Mucosa of descending colon (tissue), 3 donors: ENCODE results near the gene STRADB. TPM values are rescaled to one million over a fixed set of nuclear protein-coding genes. Genes with fewer than 3 reads are reported as not detected.

Source experiments
- ATAC-seq: fragments of 200-7000 bp; cut with Tn5 transposase; one replicate; pipeline ENCODE4 v1.9.1; 2020; ENCODE audit warnings: mild to moderate bottlenecking, moderate library complexity
- DNase-seq, 3 donors: peaks; one replicate each; pipeline ENCODE4 v3.0.0-alpha.2; 2020
- H3K36me3 ChIP-seq: fragments of 200-600 bp; one replicate; pipeline ENCODE4 v1.8.0; 2021; ENCODE audit warnings: low read depth, mild to moderate bottlenecking
- H3K4me1 ChIP-seq: fragments of 200-600 bp; one replicate; pipeline ENCODE4 v1.8.0; 2021; ENCODE audit warnings: low read depth, mild to moderate bottlenecking
- H3K4me3 ChIP-seq: fragments of 200-600 bp; one replicate; pipeline ENCODE4 v1.8.0; 2021; ENCODE audit warnings: mild to moderate bottlenecking
- H3K9me3 ChIP-seq: fragments of 200-600 bp; one replicate; pipeline ENCODE4 v1.8.0; 2021; ENCODE audit warnings: mild to moderate bottlenecking
- intact Hi-C, 2 donors: fragments of 100-400 bp; cut with DNase I in 1 of 2; cut with micrococcal nuclease in 1 of 2; formaldehyde crosslinking; loops; one replicate each; pipeline versions ENCODE4 v1.11.0 to v1.11.1; 2022; cut with DNase I, micrococcal nuclease
- total RNA-seq, 3 donors: library from RNA; stranded (reverse); fragmentation: NEBNext Ultra II Directional in 2 of 3; extraction: Animal tissue kit (Norgen Biotek cat#: 25700) in 2 of 3; gene quantifications; one replicate each; pipeline versions ENCODE4 v1.2.1 to v1.2.4, GENCODE V29; 2021 to 2023
- TF ChIP-seq, protein P1 (sequence below): fragments of 200-600 bp; IDR thresholded peaks from one replicate; pipeline ENCODE4 v1.8.0; 2022; ENCODE audit warnings: antibody characterized with exemption, mild to moderate bottlenecking
- donor health status: DM: no; HTN: no; CAD: no; lungs with moderate emphysema.
- donor health status: DM: no; HTN: no; CAD: no.
- donor health status: DM: no; HTN: yes; CAD: no.

STRADB gene
- total RNA-seq, 3 donors from 2014 or later = 47.4 to 79.1 (median 62.1) TPM

DNA sequence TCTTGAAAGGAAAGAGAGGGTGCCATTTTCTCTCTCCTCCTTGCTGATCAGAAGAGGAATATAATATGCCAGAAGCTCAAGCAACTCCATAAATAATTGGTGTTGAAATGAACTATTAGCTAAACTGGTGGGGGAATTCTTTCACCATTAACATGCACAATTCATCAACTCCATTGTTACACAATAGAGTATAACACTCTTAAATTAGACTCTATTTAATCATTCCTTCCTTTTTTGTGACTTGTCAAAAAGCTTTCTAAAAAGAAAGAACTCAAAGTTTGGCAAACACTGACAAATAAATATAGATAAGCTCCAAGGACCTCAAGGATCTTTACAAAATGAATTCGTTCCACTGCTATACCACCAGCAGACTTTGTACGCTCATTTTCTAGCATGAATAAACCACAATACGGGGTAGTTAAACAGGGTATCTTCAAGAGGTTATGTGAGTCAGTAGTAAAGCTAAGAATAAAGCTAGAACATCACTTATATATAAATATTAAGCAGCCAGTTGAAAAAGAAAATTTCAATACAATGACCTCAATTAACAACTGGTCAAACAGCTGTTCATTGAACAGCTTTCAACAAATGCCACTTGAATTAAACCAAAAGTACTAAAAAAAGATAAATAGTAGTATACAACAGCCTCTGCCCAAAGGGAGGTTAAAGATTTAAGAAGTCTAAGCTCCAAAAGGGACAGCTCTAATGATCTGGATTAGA is 6.6 kb upstream of the STRADB start:
- H3K4me3 ChIP-seq = no peak overlapping the region
- peaks cover 45% of the 10 kb centered on the region for H3K4me1 ChIP-seq
- ATAC-seq (no peak), DNase-seq (no peak)
- no peaks in the 10 kb centered on the region for H3K36me3 ChIP-seq
- no peaks in the 10 kb centered on the region for H3K9me3 ChIP-seq
- intact Hi-C loops = no loop called here
- TF ChIP-seq, protein P1, sequence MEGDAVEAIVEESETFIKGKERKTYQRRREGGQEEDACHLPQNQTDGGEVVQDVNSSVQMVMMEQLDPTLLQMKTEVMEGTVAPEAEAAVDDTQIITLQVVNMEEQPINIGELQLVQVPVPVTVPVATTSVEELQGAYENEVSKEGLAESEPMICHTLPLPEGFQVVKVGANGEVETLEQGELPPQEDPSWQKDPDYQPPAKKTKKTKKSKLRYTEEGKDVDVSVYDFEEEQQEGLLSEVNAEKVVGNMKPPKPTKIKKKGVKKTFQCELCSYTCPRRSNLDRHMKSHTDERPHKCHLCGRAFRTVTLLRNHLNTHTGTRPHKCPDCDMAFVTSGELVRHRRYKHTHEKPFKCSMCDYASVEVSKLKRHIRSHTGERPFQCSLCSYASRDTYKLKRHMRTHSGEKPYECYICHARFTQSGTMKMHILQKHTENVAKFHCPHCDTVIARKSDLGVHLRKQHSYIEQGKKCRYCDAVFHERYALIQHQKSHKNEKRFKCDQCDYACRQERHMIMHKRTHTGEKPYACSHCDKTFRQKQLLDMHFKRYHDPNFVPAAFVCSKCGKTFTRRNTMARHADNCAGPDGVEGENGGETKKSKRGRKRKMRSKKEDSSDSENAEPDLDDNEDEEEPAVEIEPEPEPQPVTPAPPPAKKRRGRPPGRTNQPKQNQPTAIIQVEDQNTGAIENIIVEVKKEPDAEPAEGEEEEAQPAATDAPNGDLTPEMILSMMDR = no peak

DNA sequence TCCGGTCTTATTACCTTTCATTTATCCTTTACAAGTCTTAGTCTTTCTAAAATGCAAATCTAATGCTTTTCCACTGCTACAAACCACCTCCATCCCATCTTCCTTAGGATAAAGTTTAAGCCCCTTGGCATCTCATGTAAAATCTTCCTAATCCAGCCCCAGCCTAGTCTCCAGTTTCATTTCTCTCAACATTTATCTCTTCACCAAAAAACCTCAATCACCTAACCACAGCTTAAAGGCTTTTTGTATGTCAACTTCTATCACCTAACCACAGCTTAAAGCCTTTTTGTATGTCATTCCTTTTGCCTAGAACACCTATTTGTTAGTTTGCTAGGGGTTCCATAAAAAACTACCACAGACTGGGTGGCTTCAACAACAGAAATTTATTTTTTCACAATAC is 4.5 kb upstream of the STRADB start:
- intact Hi-C loops = no loop called here
- TF ChIP-seq, protein P1 = no peak
- Histone ChIP-seq H3K9me3 (no peaks in the 10 kb centered on the region), H3K4me1 (peaks cover 48% of the 10 kb centered on the region), H3K36me3 (no peaks in the 10 kb centered on the region), H3K4me3 (no peak overlapping the region)
- ATAC-seq (no peak), DNase-seq (no peak)

- no peak for DNase-seq
- H3K4me1 ChIP-seq = peaks cover 53% of the 10 kb centered on the region
- no peaks in the 10 kb centered on the region for H3K36me3 ChIP-seq
- H3K9me3 ChIP-seq = no peaks in the 10 kb centered on the region
- peak overlapping the region; percentile 9 for H3K4me3 ChIP-seq
- ATAC-seq = peak; percentile 39
- TF ChIP-seq, protein P1 = no peak
- intact Hi-C loops = no loop called here
Measured at GRCh38 chr2:201448061-201448460, 3.5 kb upstream of the STRADB start.

- Histone ChIP-seq H3K9me3 (no peaks in the 10 kb centered on the region), H3K4me3 (no peak overlapping the region), H3K36me3 (no peaks in the 10 kb centered on the region), H3K4me1 (peaks cover 56% of the 10 kb centered on the region)
- ATAC-seq (peak; percentile 14), DNase-seq (peak in 2 of 3 donors; percentile 30 to 52)
- TF ChIP-seq, protein P1 = no peak
- intact Hi-C loops = no loop called here
Measured at GRCh38 chr2:201448701-201449100, 2.8 kb upstream of the STRADB start.

GRCh38 chr2:201450954-201451291 is 617 bp upstream of the STRADB start:
- no peak for DNase-seq
- intact Hi-C loops = no loop called here
- TF ChIP-seq, protein P1 = no peak
- H3K4me3 ChIP-seq = peak overlapping the region; percentile 82
- no peaks in the 10 kb centered on the region for H3K9me3 ChIP-seq
- peak; percentile 5 for ATAC-seq
- H3K36me3 ChIP-seq = no peaks in the 10 kb centered on the region
- peaks cover 48% of the 10 kb centered on the region for H3K4me1 ChIP-seq
